ENCODE measurements around the gene BCAS1.

BCAS1 gene

DNA sequence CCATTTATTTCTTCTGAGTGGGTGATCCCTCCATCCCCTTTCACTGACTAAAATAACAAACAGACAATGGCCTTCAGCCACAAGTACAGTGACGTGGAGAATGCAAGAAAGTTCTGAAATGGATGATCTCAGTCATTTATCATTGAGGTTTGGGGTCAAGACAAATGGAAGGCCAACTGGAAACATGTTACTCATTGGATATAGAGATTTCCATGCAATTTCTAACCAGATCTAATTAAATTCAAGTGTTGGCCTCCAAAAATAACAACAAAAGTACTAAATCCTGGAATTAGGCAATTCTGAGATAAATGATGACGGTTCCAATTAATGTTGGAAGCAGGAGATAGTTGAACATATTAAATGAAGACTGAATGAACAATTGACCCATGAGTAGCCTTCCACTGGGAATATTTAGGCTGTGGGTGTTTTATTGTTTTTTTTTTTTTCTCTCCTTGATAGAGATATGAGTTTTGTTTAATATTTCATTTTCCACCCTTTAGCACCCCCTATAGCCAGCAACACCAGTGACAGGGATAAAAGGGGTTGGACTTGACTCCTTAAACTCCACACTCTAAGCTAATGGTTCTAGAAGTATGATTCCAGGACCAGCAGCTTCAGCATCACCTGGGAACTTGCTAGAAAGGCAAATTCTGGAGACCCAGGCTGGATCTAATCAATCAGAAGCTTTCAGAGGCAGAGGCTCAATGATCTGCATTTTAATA, 112.8 kb downstream of the BCAS1 start:
- no peak for DNase-seq

- DNase-seq: no peak
Observed at GRCh38 chr20:53956013-53956715, 114.2 kb downstream of the BCAS1 start.

- DNase-seq: no peak
Observed at GRCh38 chr20:53954723-53955658, 115.4 kb downstream of the BCAS1 start.

DNA sequence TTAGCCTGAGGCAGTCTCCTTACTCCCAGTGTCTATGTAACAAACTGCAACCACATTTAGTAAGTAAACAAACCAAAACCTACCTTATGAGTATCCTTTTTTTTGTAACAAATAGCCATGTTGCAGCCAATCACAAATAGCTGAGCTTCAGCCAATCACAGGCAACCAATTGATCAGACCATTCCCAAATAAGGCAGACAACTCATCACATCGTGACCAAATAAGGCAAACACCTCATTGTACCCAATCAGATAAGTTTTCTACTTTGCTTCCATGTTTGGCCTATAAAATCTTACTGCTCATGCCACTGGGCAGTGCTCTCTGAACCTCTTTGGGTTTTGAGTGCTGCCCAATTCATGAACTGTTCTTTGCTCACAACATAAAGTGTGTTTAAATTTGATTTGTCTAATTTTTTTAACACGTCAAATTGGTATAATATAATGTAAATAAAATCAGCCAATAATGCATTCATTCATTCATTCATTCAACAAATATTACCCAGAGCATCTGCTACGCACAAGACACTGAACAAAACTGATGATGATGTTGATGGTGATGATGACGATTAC, 117.8 kb downstream of the BCAS1 start:
- DNase-seq: no peak

GRCh38 chr20:53950578-53950977, 119.8 kb downstream of the BCAS1 start:
- DNase-seq: no peak

- no peak for DNase-seq
Observed at GRCh38 chr20:53950031-53950430, 120.4 kb downstream of the BCAS1 start.

DNA sequence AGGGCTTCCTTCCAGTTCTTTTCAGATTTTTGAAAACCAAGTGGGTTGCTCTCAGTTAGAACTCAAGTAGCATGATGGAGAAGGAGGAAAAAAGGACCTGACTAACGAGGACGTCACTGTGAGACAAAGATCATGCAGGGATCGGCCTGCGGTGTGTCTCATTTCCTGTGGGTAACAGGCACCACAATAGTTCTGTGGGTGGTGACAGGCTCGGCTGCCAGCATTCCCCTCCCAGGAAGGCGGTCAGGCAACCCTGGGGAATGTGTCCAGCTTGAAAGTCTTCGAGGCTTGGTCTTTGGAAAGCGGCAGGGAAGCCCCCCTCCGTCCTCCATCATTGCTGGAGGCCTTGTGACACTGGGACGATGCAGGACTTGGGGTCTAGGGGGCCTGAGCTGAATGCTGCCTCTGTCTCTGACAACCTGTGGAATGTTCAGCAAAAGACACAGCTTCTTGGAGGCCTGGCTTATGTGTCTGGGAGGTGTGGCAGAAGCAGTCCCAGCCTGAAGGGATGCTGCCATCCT, 121.0 kb downstream of the BCAS1 start:
- peak; percentile 23 for DNase-seq

DNA sequence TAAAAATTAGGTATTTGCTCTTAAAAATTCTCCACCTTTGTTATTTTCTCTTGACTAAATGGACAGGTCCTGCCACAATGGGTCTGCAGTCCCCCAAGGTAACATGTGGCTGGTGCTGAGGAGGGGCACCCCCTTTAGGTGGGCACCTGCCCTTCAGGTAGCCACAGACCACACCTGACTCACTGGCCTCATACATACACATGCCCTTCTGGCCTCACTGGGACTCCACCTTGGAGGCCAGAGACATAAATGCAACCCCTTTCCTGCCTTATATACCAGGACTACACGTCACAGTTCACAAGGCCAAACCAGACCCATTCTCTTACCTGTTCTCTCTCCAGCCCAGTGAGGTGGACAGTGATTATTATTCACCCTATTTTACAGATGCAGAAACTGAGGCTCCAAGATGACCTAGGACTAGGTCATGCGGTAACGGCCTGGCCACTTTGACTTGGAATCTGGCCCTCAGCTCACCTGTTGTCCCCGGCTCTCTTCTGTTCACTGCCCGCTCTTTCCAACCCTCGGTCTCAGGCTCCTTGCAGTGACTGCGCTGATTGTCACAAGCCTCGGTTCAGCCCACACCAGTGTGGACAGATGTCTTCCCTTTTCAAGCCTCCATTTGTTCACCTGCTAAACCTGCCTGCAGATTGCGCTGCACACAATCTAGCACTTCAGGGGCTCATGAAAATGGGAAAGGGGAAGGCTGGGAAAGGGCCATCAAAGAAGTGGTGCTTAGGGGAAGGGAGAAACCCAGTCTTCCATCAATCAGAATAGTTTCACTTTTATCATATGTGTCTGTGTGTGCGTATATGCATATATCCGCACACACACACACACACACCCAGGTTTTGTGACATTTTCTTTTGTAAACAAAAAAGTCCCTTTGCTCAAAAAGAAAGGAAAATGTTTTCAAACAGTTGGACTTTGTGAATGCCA, 121.7 kb downstream of the BCAS1 start:
- no peak for DNase-seq

- no peak for DNase-seq
Observed at GRCh38 chr20:53947501-53948195, 122.7 kb downstream of the BCAS1 start.

DNA sequence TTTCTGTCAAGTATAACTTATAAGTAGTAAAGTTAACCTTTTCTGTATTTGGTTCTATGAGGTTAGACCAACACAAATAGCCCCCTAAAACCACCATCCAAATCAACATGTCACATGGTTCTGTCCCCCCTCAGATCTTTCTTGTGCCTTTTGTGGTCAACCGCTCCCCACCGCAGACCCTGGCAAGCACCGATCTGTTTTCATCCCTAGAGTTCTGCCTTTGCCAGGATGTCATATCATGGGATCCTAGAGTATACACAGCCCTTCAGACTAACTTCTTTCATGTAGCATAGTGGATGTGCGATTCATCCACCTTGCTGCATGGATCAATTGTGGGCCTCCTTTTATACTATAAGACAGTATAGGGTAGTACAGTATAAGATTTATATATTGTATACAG, 124.3 kb downstream of the BCAS1 start:
- DNase-seq: no peak

DNA sequence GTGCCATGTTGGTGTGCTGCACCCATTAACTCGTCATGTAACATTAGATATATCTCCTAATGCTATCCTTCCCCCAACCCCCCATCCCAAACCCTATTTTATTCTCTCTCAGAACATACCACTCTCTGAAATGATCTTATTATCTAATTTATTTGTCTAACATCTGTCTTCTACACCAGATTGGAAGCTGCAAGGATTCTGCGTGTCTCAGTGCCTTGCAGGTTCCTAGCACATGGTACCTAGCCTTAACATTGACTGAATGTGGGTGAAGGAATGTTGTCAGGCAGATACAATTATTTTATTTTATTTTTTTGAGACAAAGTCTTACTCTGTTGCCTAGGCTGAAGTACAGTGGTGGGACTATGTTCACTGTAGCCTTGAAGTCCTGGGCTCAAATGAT, 124.9 kb downstream of the BCAS1 start:
- DNase-seq: no peak

GRCh38 chr20:53944796-53945195, 125.6 kb downstream of the BCAS1 start:
- DNase-seq: no peak

GRCh38 chr20:53943522-53944291, 126.7 kb downstream of the BCAS1 start:
- peak; percentile 68 for DNase-seq

- DNase-seq: no peak
Observed at GRCh38 chr20:53942973-53943372, 127.4 kb downstream of the BCAS1 start.

GRCh38 chr20:53942472-53942816, 128.0 kb downstream of the BCAS1 start:
- DNase-seq: no peak

DNA sequence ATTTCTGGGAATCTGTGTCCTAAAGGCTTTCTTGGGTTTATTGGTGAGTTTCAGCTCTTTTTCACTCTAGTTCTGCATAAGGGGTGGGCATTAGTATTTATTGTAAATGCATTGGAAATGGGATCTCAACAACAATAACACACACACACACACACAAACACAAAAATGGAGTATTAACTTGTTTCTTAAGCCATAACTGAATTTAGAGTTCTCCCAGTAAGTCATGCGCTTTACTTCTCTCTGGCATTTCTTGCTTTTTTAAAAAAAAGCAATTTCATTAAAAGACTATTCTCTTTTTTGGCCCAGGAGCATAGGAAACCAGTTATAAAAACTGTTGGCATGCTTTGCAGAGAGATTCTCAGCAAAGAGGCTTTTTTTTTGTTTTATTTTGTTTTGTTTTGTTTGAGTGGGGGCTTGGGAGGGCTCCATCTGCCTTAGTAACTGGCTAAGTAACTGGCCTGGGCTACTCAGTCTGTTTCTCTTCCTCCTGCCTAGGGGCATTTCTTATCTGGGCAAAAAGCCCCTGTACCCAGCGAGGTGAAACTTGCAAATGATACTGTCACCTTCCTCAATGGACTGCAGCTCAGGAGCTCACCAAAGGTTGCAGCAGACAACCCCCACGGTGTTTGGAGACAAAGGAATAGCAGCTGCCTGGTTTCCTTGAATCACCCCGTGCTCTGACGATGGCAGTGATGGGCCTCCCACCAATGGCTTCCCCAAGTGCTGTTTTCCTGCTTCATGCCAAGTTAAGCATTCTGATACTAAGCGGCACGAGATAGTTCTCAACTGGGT, 128.5 kb downstream of the BCAS1 start:
- DNase-seq: no peak

DNA sequence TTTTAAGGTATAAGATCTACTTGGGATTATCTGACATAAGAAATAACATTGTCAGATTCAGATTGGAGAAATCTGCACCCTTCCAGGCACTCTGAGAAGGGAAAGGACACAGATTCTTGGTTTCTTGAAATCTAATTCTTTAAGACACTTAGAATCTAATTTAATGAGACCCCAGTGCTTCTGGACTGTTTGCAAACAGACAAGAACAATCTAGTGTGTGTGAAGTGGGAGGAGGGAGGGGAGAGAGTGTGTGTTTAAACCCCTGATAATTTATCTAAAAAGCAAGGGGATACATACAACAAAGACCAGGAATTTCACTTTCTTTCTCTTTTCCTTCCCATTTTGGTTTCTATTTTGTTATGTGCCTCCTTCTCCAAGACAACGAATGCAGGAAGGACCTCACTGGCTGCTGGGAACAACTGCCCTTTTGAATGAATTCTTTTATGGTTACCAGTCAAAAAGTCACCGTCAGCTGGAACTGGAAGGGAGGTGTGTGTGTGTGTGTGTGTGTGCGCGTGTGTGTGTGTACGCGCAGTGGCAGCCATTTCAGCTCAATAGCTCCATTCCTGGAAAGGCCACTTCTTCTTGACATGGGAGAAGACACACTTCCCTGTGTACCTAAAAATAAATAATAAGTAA, 129.4 kb downstream of the BCAS1 start:
- DNase-seq: peak; percentile 42

- no peak for DNase-seq
Observed at GRCh38 chr20:53940360-53940702, 130.1 kb downstream of the BCAS1 start.

Data from OCI-M1 (cell line).